H9 (cell line): ENCODE results near the gene RANBP6. TPM values are rescaled to one million over a fixed set of nuclear protein-coding genes. Genes with fewer than 3 reads are reported as not detected.

Experiments used
- DNase-seq: peaks from one replicate; pipeline ENCODE4 v3.0.0-alpha.2; 2017
- H2AFZ ChIP-seq: one replicate; pipeline ENCODE4 v1.6.1; 2013; ENCODE audit warnings: mild to moderate bottlenecking, low read length, control low read depth, moderate library complexity
- H2AK5ac ChIP-seq: 2 replicates; pipeline ENCODE4 v1.6.1; 2013; ENCODE audit warnings: low read length, control low read depth, mixed read lengths; ENCODE audit not compliant: insufficient read length
- H2BK120ac ChIP-seq: one replicate; pipeline ENCODE4 v1.6.1; 2013; ENCODE audit warnings: low read depth, mild to moderate bottlenecking, low read length, control low read depth, inconsistent platforms; ENCODE audit not compliant: poor library complexity, severe bottlenecking
- H2BK12ac ChIP-seq: 2 replicates; pipeline ENCODE4 v1.6.1; 2013; ENCODE audit warnings: low read length, control low read depth, mixed read lengths, low read depth; ENCODE audit not compliant: insufficient read length
- H2BK15ac ChIP-seq: 2 replicates; pipeline ENCODE4 v1.6.1; 2013; ENCODE audit warnings: low read depth, low read length, control low read depth
- H2BK20ac ChIP-seq: one replicate; pipeline ENCODE4 v1.6.1; 2013; ENCODE audit warnings: low read depth, mild to moderate bottlenecking, low read length, control low read depth, inconsistent platforms; ENCODE audit not compliant: poor library complexity, severe bottlenecking
- H2BK5ac ChIP-seq: 2 replicates; pipeline ENCODE4 v1.6.1; 2013; ENCODE audit warnings: low read length, control low read depth, mixed read lengths; ENCODE audit not compliant: insufficient read length
- H3K14ac ChIP-seq: 2 replicates; pipeline ENCODE4 v1.6.1; 2013; ENCODE audit warnings: low read length, control low read depth; ENCODE audit not compliant: insufficient read depth
- H3K18ac ChIP-seq: 2 replicates; pipeline ENCODE4 v1.6.1; 2013; ENCODE audit warnings: low read depth, mild to moderate bottlenecking, mixed read lengths, low read length, control low read depth; ENCODE audit not compliant: insufficient read length
- H3K23ac ChIP-seq: 2 replicates; pipeline ENCODE4 v1.6.1; 2013; ENCODE audit warnings: low read length, control low read depth, mixed read lengths, low read depth; ENCODE audit not compliant: insufficient read length
- H3K23me2 ChIP-seq: 2 replicates; pipeline ENCODE4 v1.6.1; 2013; ENCODE audit warnings: low read depth, mild to moderate bottlenecking, mixed read lengths, low read length, control low read depth; ENCODE audit not compliant: insufficient read length, poor library complexity, severe bottlenecking
- H3K27ac ChIP-seq: 2 replicates; pipeline ENCODE4 v1.5.1; 2013; ENCODE audit warnings: low read length, control low read depth, mixed read lengths, low read depth; ENCODE audit not compliant: insufficient read length
- H3K27me3 ChIP-seq: 2 replicates; pipeline ENCODE4 v1.6.1; 2013; ENCODE audit warnings: low read length, control low read depth, inconsistent platforms; ENCODE audit not compliant: insufficient read depth
- H3K4ac ChIP-seq: 2 replicates; pipeline ENCODE4 v1.6.1; 2013; ENCODE audit warnings: low read depth, mild to moderate bottlenecking, control low read depth, inconsistent platforms, low read length, moderate library complexity
- H3K4me1 ChIP-seq: 2 replicates; pipeline ENCODE4 v1.6.1; 2013; ENCODE audit warnings: low read length, control low read depth, inconsistent platforms; ENCODE audit not compliant: insufficient read depth
- H3K4me2 ChIP-seq: 2 replicates; pipeline ENCODE4 v1.6.1; 2013; ENCODE audit warnings: low read length, control low read depth, mixed read lengths; ENCODE audit not compliant: insufficient read length, insufficient read depth
- H3K56ac ChIP-seq: 2 replicates; pipeline ENCODE4 v1.6.1; 2013; ENCODE audit warnings: low read depth, mild to moderate bottlenecking, mixed read lengths, low read length, control low read depth; ENCODE audit not compliant: insufficient read length
- H3K79me1 ChIP-seq: 2 replicates; pipeline ENCODE4 v1.6.1; 2013; ENCODE audit warnings: low read depth, mild to moderate bottlenecking, moderate library complexity, low read length, control low read depth, inconsistent platforms; ENCODE audit not compliant: insufficient read depth, poor library complexity, severe bottlenecking
- H3K79me2 ChIP-seq: 2 replicates; pipeline ENCODE4 v1.6.1; 2013; ENCODE audit warnings: low read length, control low read depth, inconsistent platforms; ENCODE audit not compliant: insufficient read depth
- H3K9ac ChIP-seq: 2 replicates; pipeline ENCODE4 v1.6.1; 2013; ENCODE audit warnings: low read length, control low read depth, mixed read lengths; ENCODE audit not compliant: insufficient read length; ENCODE audit errors: extremely low read depth
- H3K9me3 ChIP-seq: one replicate; pipeline ENCODE4 v1.6.1; 2013; ENCODE audit warnings: low read depth, low read length, inconsistent platforms; ENCODE audit not compliant: control insufficient read depth
- H3T11ph ChIP-seq: one replicate; pipeline ENCODE4 v1.6.1; 2013; ENCODE audit warnings: mild to moderate bottlenecking, low read length, control low read depth, inconsistent platforms
- H4K20me1 ChIP-seq: one replicate; pipeline ENCODE4 v1.6.1; 2013; ENCODE audit not compliant: control insufficient read depth, insufficient read length, insufficient read depth
- H4K5ac ChIP-seq: 2 replicates; pipeline ENCODE4 v1.6.1; 2013; ENCODE audit warnings: low read depth, mild to moderate bottlenecking, mixed read lengths, low read length, control low read depth; ENCODE audit not compliant: insufficient read length
- H4K8ac ChIP-seq: replicated peaks from 2 replicates; pipeline ENCODE4 v1.6.1; 2013; ENCODE audit warnings: low read length, control low read depth, mixed read lengths, low read depth; ENCODE audit not compliant: insufficient read length
- H4K91ac ChIP-seq: 2 replicates; pipeline ENCODE4 v1.6.1; 2013; ENCODE audit warnings: low read depth, mild to moderate bottlenecking, moderate library complexity, mixed read lengths, low read length, control low read depth; ENCODE audit not compliant: insufficient read length
- H3K27ac Mint-ChIP-seq, 3 experiments: 2 replicates in 2 of 3; 3 replicates in 1 of 3; pipeline ENCODE4 v1.8.0; 2020 to 2021; ENCODE audit warnings: mixed read lengths in 3 of 3, mild to moderate bottlenecking in 1 of 3, moderate library complexity in 1 of 3
- H3K27me3 Mint-ChIP-seq: 2 replicates; pipeline ENCODE4 v1.8.0; 2021; ENCODE audit warnings: low read depth, mild to moderate bottlenecking, moderate library complexity, mixed read lengths
- H3K36me3 Mint-ChIP-seq, 3 experiments: 2 replicates in 2 of 3; 3 replicates in 1 of 3; pipeline ENCODE4 v1.8.0; 2020 to 2021; ENCODE audit warnings: low read depth in 3 of 3, mixed read lengths in 3 of 3; ENCODE audit not compliant: insufficient read depth in 1 of 3
- H3K4me1 Mint-ChIP-seq, 2 experiments: 2 replicates each; pipeline ENCODE4 v1.8.0; 2020; ENCODE audit warnings: mixed read lengths in 2 of 2
- H3K4me3 Mint-ChIP-seq, 2 experiments: 2 replicates in 1 of 2; 3 replicates in 1 of 2; pipeline ENCODE4 v1.8.0; 2020 to 2021; ENCODE audit warnings: mild to moderate bottlenecking in 2 of 2, mixed read lengths in 2 of 2, moderate library complexity in 1 of 2
- H3K9me3 Mint-ChIP-seq, 2 experiments: 2 replicates in 1 of 2; 3 replicates in 1 of 2; pipeline ENCODE4 v1.8.0; 2020; ENCODE audit warnings: mild to moderate bottlenecking in 2 of 2, mixed read lengths in 2 of 2, moderate library complexity in 1 of 2
- CTCF ChIP-seq: fragments of 200-600 bp; sonication (generic); conservative IDR thresholded peaks from 3 replicates; pipeline ENCODE4 v1.8.0; 2021; ENCODE audit warnings: antibody characterized with exemption, mild to moderate bottlenecking
- WGBS: extraction: QIAGEN DNeasy Blood & Tissue Kit; methylation state at CpG from one replicate; pipeline ENCODE4 v1.1.7; 2013; ENCODE audit warnings: missing lambda C conversion rate, low lambda C conversion rate, mixed read lengths; ENCODE audit not compliant: insufficient read length; ENCODE audit errors: extremely low coverage; 5-methylcytosine and 5-hydroxymethylcytosine counted together
- total RNA-seq: library from RNA; stranded (reverse); gene quantifications from 2 replicates; pipeline ENCODE4 v1.2.1, GENCODE V29; 2021

Gene RANBP6
- total RNA-seq, 1 experiment from 2014 or later: 19.1 TPM

- Histone ChIP-seq H2BK15ac (no peak overlapping the region), H3K4me1 (no peaks in the 10 kb centered on the region), H3K4ac (no peak overlapping the region), H3K18ac (no peak overlapping the region), H2BK5ac (no peak overlapping the region), H3K14ac (no peak overlapping the region), H2BK120ac (no peak overlapping the region), H3K27ac (no peak overlapping the region), H2AK5ac (no peak overlapping the region), H4K8ac (no peak overlapping the region), H3K79me1 (no peaks in the 10 kb centered on the region), H3K9me3 (no peaks in the 10 kb centered on the region), H3K79me2 (no peaks in the 10 kb centered on the region), H3K56ac (no peak overlapping the region), H3K27me3 (no peaks in the 10 kb centered on the region), H2AFZ (no peak overlapping the region), H3K23ac (no peak overlapping the region), H2BK12ac (no peak overlapping the region), H3T11ph (no peak overlapping the region), H4K91ac (no peak overlapping the region), H3K4me2 (no peak overlapping the region), H4K20me1 (no peaks in the 10 kb centered on the region), H4K5ac (no peak overlapping the region), H3K9ac (no peak overlapping the region), H2BK20ac (no peak overlapping the region), H3K23me2 (no peaks in the 10 kb centered on the region)
- no peak for TF ChIP-seq CTCF
- Mint-ChIP-seq H3K27me3 (no peaks in the 10 kb centered on the region), H3K9me3 (peaks cover 2 to 6% of the 10 kb centered on the region in 2 experiments; a peak in 3 of 5 replicates), H3K27ac (no peak overlapping the region), H3K4me3 (no peak overlapping the region), H3K36me3 (peaks cover 16 to 24% (median 18%) of the 10 kb centered on the region in 3 experiments), H3K4me1 (no peaks in the 10 kb centered on the region)
- no peak for DNase-seq
- WGBS: no CpG with 5 or more reads among the region's 2 CpGs
Measured at GRCh38 chr9:5976674-5977397, 38.6 kb downstream of the RANBP6 start.
